ENCODE measurements around the gene TICRR. TPM values are rescaled to one million over a fixed set of nuclear protein-coding genes. Genes with fewer than 3 reads are reported as not detected.
A peak's percentile ranks its signal among the peaks of the same experiment; 100 is the strongest.

The TICRR gene
- total RNA-seq, 6 donors from 2014 or later, result 0.20 to 1.0 (median 0.58) TPM

GRCh38 chr15:89670971-89671560 is 95.8 kb downstream of the TICRR start:
- no peak overlapping the region for H3K4me3 ChIP-seq
- H3K27ac ChIP-seq, result no peak overlapping the region
- no peaks in the 10 kb centered on the region for H3K27me3 ChIP-seq
- DNase-seq (no peak), ATAC-seq (ENCODE audit: low FRiP score in 2 of 2) (no peak)
- no peak for TF ChIP-seq CTCF (IDR thresholded peaks at IDR 0.05)
- TF ChIP-seq POLR2AphosphoS5 (IDR thresholded peaks at IDR 0.05), result no peak
- H3K36me3 ChIP-seq, result no peaks in the 10 kb centered on the region
- peaks cover 0 to 1% (median under 1%) of the 10 kb centered on the region in 4 donors for H3K4me1 ChIP-seq
- H3K9me3 ChIP-seq, result no peaks in the 10 kb centered on the region
- 87 to 91% methylated on average over 9 to 12 of the region's 12 CpGs for WGBS, 2 donors

- 50 to 58% methylated on average over 4 of the region's 4 CpGs for WGBS, 2 donors
- no peak overlapping the region for H3K4me3 ChIP-seq
- no peaks in the 10 kb centered on the region for H3K4me1 ChIP-seq
- no peak for ATAC-seq (ENCODE audit: low FRiP score in 2 of 2)
- no peak overlapping the region for H3K27ac ChIP-seq
- TF ChIP-seq POLR2A (IDR thresholded peaks at IDR 0.05) (no peak), POLR2AphosphoS5 (IDR thresholded peaks at IDR 0.05) (no peak), EP300 (IDR thresholded peaks at IDR 0.05) (no peak), CTCF (IDR thresholded peaks at IDR 0.05) (no peak)
- no peaks in the 10 kb centered on the region for H3K36me3 ChIP-seq
- no peak for DNase-seq
- H3K27me3 ChIP-seq, result no peaks in the 10 kb centered on the region
- no peaks in the 10 kb centered on the region for H3K9me3 ChIP-seq
Observed at GRCh38 chr15:89671687-89672086, 96.4 kb downstream of the TICRR start.

GRCh38 chr15:89672221-89673164 is 97.2 kb downstream of the TICRR start:
- TF ChIP-seq CTCF (IDR thresholded peaks at IDR 0.05) (no peak), EP300 (IDR thresholded peaks at IDR 0.05) (no peak)
- Histone ChIP-seq H3K4me1 (no peaks in the 10 kb centered on the region), H3K36me3 (no peaks in the 10 kb centered on the region), H3K9me3 (no peaks in the 10 kb centered on the region), H3K27me3 (no peaks in the 10 kb centered on the region), H3K27ac (no peak overlapping the region), H3K4me3 (no peak overlapping the region)
- 86 to 92% methylated on average over 11 to 12 of the region's 12 CpGs for WGBS, 2 donors
- ATAC-seq (ENCODE audit: low FRiP score in 2 of 2) (no peak), DNase-seq (peak in 1 of 2 donors; percentile 57)

GRCh38 chr15:89673165-89673512 is 97.9 kb downstream of the TICRR start:
- ATAC-seq (ENCODE audit: low FRiP score in 2 of 2) (no peak), DNase-seq (peak in 1 of 2 donors; percentile 52)
- H3K4me1 ChIP-seq, result no peaks in the 10 kb centered on the region
- no peak overlapping the region for H3K27ac ChIP-seq
- 62 to 66% methylated on average over 10 to 11 of the region's 12 CpGs for WGBS, 2 donors
- H3K4me3 ChIP-seq, result no peak overlapping the region
- no peaks in the 10 kb centered on the region for H3K36me3 ChIP-seq
- H3K27me3 ChIP-seq, result no peaks in the 10 kb centered on the region
- TF ChIP-seq POLR2A (IDR thresholded peaks at IDR 0.05), result no peak
- no peak for TF ChIP-seq EP300 (IDR thresholded peaks at IDR 0.05)
- peak in 3 of 6 experiments; percentile 7 to 44 (median 21) for TF ChIP-seq CTCF (IDR thresholded peaks at IDR 0.05)
- no peaks in the 10 kb centered on the region for H3K9me3 ChIP-seq

All from upper lobe of left lung (tissue), 6 donors.